Activated T-helper 17 cell treated with anti-CD3 and anti-CD28 coated beads, Interleukin-2, amount 50 U/mL, for 72 hours (primary cell): Measurements from ENCODE around the gene SETD7. TPM values are rescaled to one million over a fixed set of nuclear protein-coding genes. Genes with fewer than 3 reads are reported as not detected.

ENCODE experiments used
- ATAC-seq: fragments of 150-1000 bp; cut with Tn5 transposase; replicated peaks from 2 replicates; pipeline ENCODE4 v1.10.0; 2021; ENCODE audit warnings: mild to moderate bottlenecking, moderate library complexity
- H3K27ac Mint-ChIP-seq: one replicate; pipeline ENCODE4 v1.8.0; 2022; ENCODE audit warnings: mixed read lengths
- H3K27me3 Mint-ChIP-seq: one replicate; pipeline ENCODE4 v1.8.0; 2022; ENCODE audit warnings: mixed read lengths
- H3K36me3 Mint-ChIP-seq: one replicate; pipeline ENCODE4 v1.8.0; 2022; ENCODE audit warnings: low read depth, mild to moderate bottlenecking, mixed read lengths
- H3K4me1 Mint-ChIP-seq: one replicate; pipeline ENCODE4 v1.8.0; 2022; ENCODE audit warnings: mixed read lengths
- H3K4me3 Mint-ChIP-seq: one replicate; pipeline ENCODE4 v1.8.0; 2022; ENCODE audit warnings: mild to moderate bottlenecking, mixed read lengths
- H3K9me3 Mint-ChIP-seq: one replicate; pipeline ENCODE4 v1.8.0; 2022; ENCODE audit warnings: mixed read lengths
- total RNA-seq, 2 donors: library from RNA; stranded (reverse); gene quantifications; one replicate each; pipeline ENCODE4 v1.2.3, GENCODE V29; 2022

The SETD7 gene
- total RNA-seq, 2 donors from 2014 or later = 18.0 to 22.7 TPM

GRCh38 chr4:139547979-139548378 lies 8.0 kb downstream of the SETD7 start:
- H3K4me3 Mint-ChIP-seq = no peak overlapping the region
- peaks cover 17% of the 10 kb centered on the region for H3K4me1 Mint-ChIP-seq
- no peaks in the 10 kb centered on the region for H3K9me3 Mint-ChIP-seq
- no peak overlapping the region for H3K27ac Mint-ChIP-seq
- peaks cover 53% of the 10 kb centered on the region for H3K36me3 Mint-ChIP-seq
- no peaks in the 10 kb centered on the region for H3K27me3 Mint-ChIP-seq
- ATAC-seq = no peak

GRCh38 chr4:139540632-139541031 lies 15.4 kb downstream of the SETD7 start:
- H3K27me3 Mint-ChIP-seq = no peaks in the 10 kb centered on the region
- H3K36me3 Mint-ChIP-seq = peaks cover 68% of the 10 kb centered on the region
- no peak overlapping the region for H3K4me3 Mint-ChIP-seq
- peaks cover 8% of the 10 kb centered on the region for H3K4me1 Mint-ChIP-seq
- no peaks in the 10 kb centered on the region for H3K9me3 Mint-ChIP-seq
- ATAC-seq = no peak
- no peak overlapping the region for H3K27ac Mint-ChIP-seq

GRCh38 chr4:139540161-139540560 lies 15.9 kb downstream of the SETD7 start:
- H3K4me1 Mint-ChIP-seq = peaks cover 8% of the 10 kb centered on the region
- H3K27ac Mint-ChIP-seq = no peak overlapping the region
- ATAC-seq = no peak
- no peak overlapping the region for H3K4me3 Mint-ChIP-seq
- H3K36me3 Mint-ChIP-seq = peaks cover 68% of the 10 kb centered on the region
- no peaks in the 10 kb centered on the region for H3K27me3 Mint-ChIP-seq
- no peaks in the 10 kb centered on the region for H3K9me3 Mint-ChIP-seq

GRCh38 chr4:139537292-139537691 lies 18.7 kb downstream of the SETD7 start:
- Mint-ChIP-seq H3K27me3 (no peaks in the 10 kb centered on the region), H3K27ac (no peak overlapping the region), H3K36me3 (peaks cover 67% of the 10 kb centered on the region), H3K4me1 (peaks cover 8% of the 10 kb centered on the region), H3K9me3 (no peaks in the 10 kb centered on the region), H3K4me3 (no peak overlapping the region)
- ATAC-seq = no peak

GRCh38 chr4:139535871-139536234 lies 20.2 kb downstream of the SETD7 start:
- Mint-ChIP-seq H3K4me3 (no peak overlapping the region), H3K9me3 (no peaks in the 10 kb centered on the region), H3K27me3 (no peaks in the 10 kb centered on the region), H3K36me3 (peaks cover 67% of the 10 kb centered on the region), H3K27ac (no peak overlapping the region), H3K4me1 (peaks cover 8% of the 10 kb centered on the region)
- no peak for ATAC-seq

- Mint-ChIP-seq H3K4me1 (peaks cover 8% of the 10 kb centered on the region), H3K27ac (no peak overlapping the region), H3K27me3 (no peaks in the 10 kb centered on the region), H3K36me3 (peaks cover 63% of the 10 kb centered on the region), H3K4me3 (no peak overlapping the region), H3K9me3 (no peaks in the 10 kb centered on the region)
- ATAC-seq = no peak
Observed at GRCh38 chr4:139535228-139535870, 20.7 kb downstream of the SETD7 start.

GRCh38 chr4:139534287-139534950 lies 21.6 kb downstream of the SETD7 start:
- no peak for ATAC-seq
- peaks cover 5% of the 10 kb centered on the region for H3K4me1 Mint-ChIP-seq
- H3K27ac Mint-ChIP-seq = no peak overlapping the region
- no peaks in the 10 kb centered on the region for H3K27me3 Mint-ChIP-seq
- peaks cover 64% of the 10 kb centered on the region for H3K36me3 Mint-ChIP-seq
- H3K9me3 Mint-ChIP-seq = no peaks in the 10 kb centered on the region
- H3K4me3 Mint-ChIP-seq = no peak overlapping the region

GRCh38 chr4:139533511-139533910 lies 22.5 kb downstream of the SETD7 start:
- Mint-ChIP-seq H3K4me3 (no peak overlapping the region), H3K27ac (no peak overlapping the region), H3K27me3 (no peaks in the 10 kb centered on the region), H3K9me3 (no peaks in the 10 kb centered on the region), H3K36me3 (peaks cover 68% of the 10 kb centered on the region), H3K4me1 (peaks cover 10% of the 10 kb centered on the region)
- ATAC-seq = no peak

- peaks cover 74% of the 10 kb centered on the region for H3K36me3 Mint-ChIP-seq
- no peak overlapping the region for H3K27ac Mint-ChIP-seq
- no peaks in the 10 kb centered on the region for H3K9me3 Mint-ChIP-seq
- H3K4me3 Mint-ChIP-seq = no peak overlapping the region
- H3K4me1 Mint-ChIP-seq = peaks cover 12% of the 10 kb centered on the region
- no peak for ATAC-seq
- no peaks in the 10 kb centered on the region for H3K27me3 Mint-ChIP-seq
Observed at GRCh38 chr4:139532947-139533346, 23.1 kb downstream of the SETD7 start.

- H3K9me3 Mint-ChIP-seq = no peaks in the 10 kb centered on the region
- no peak overlapping the region for H3K4me3 Mint-ChIP-seq
- H3K4me1 Mint-ChIP-seq = peaks cover 12% of the 10 kb centered on the region
- peaks cover 90% of the 10 kb centered on the region for H3K36me3 Mint-ChIP-seq
- no peaks in the 10 kb centered on the region for H3K27me3 Mint-ChIP-seq
- no peak overlapping the region for H3K27ac Mint-ChIP-seq
- peak; percentile 46 for ATAC-seq
Observed at GRCh38 chr4:139530833-139531427, 25.1 kb downstream of the SETD7 start.

GRCh38 chr4:139528377-139529005 lies 27.5 kb downstream of the SETD7 start:
- Mint-ChIP-seq H3K27ac (peak overlapping the region; percentile 37), H3K4me3 (no peak overlapping the region), H3K27me3 (no peaks in the 10 kb centered on the region), H3K36me3 (peaks cover 94% of the 10 kb centered on the region), H3K4me1 (peaks cover 18% of the 10 kb centered on the region), H3K9me3 (no peaks in the 10 kb centered on the region)
- ATAC-seq = peak; percentile 23

- H3K27ac Mint-ChIP-seq = no peak overlapping the region
- no peaks in the 10 kb centered on the region for H3K27me3 Mint-ChIP-seq
- H3K36me3 Mint-ChIP-seq = peaks cover 93% of the 10 kb centered on the region
Observed at GRCh38 chr4:139526928-139527327, 29.1 kb downstream of the SETD7 start.

GRCh38 chr4:139525414-139525813 lies 30.6 kb downstream of the SETD7 start:
- Mint-ChIP-seq H3K9me3 (no peaks in the 10 kb centered on the region), H3K4me1 (peaks cover 13% of the 10 kb centered on the region), H3K36me3 (peaks cover 96% of the 10 kb centered on the region), H3K27ac (no peak overlapping the region), H3K27me3 (no peaks in the 10 kb centered on the region), H3K4me3 (no peak overlapping the region)
- no peak for ATAC-seq

More at GRCh38 chr4:139526928-139527327, 29.1 kb downstream of the SETD7 start:
- H3K4me3 Mint-ChIP-seq = no peak overlapping the region
- H3K9me3 Mint-ChIP-seq = no peaks in the 10 kb centered on the region
- peaks cover 18% of the 10 kb centered on the region for H3K4me1 Mint-ChIP-seq
- ATAC-seq = no peak

GRCh38 chr4:139524062-139524631 lies 31.9 kb downstream of the SETD7 start:
- H3K27me3 Mint-ChIP-seq = no peaks in the 10 kb centered on the region
- H3K36me3 Mint-ChIP-seq = peaks cover 99% of the 10 kb centered on the region
- H3K9me3 Mint-ChIP-seq = no peaks in the 10 kb centered on the region
- no peak overlapping the region for H3K27ac Mint-ChIP-seq
- H3K4me1 Mint-ChIP-seq = peaks cover 13% of the 10 kb centered on the region
- ATAC-seq = no peak
- no peak overlapping the region for H3K4me3 Mint-ChIP-seq
